Uterus (tissue), 2 donors: ENCODE measurements around the gene MEP1A.

ENCODE experiments used
- CTCF ChIP-seq, 4 experiments: fragments of 200-600 bp in 2 of 4; fragments of 450-650 bp in 2 of 4; sonication (generic) in 2 of 4; IDR thresholded peaks; one replicate each; pipeline ENCODE4 v1.5.1; 2016 to 2019; ENCODE audit warnings: antibody characterized with exemption in 4 of 4, mild to moderate bottlenecking in 2 of 4, moderate library complexity in 1 of 4
- POLR2A ChIP-seq, 2 donors: fragments of 450-650 bp; IDR thresholded peaks; one replicate each; pipeline ENCODE4 v1.6.1; 2016; ENCODE audit warnings: antibody characterized with exemption in 2 of 2, mild to moderate bottlenecking in 1 of 2, moderate library complexity in 1 of 2

DNA sequence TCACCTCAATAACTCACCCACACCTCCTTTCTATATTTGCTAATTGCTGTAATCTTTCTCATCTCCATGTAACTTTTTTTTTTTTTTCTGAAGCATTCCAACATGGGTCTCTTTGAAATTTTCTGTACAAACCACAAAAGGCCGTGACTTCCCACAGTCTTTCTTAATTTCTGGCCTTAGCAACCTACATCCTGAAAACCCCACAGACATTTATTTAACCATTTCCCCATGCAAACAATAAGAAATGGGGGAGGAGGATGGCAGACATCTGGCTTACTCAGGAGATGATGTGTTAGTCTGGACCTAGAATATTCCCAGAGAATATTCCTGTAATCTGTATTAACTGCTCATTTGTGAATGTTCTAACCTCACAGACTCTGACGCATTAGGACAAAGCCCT, 57.6 kb downstream of the MEP1A start:
- TF ChIP-seq CTCF (IDR thresholded peaks at IDR 0.05), result no peak
- TF ChIP-seq POLR2A (IDR thresholded peaks at IDR 0.05), result no peak
